B cell (primary cell): Measurements from ENCODE around the gene RAI14. TPM values are rescaled to one million over a fixed set of nuclear protein-coding genes. Genes with fewer than 3 reads are reported as not detected.

Experiments
- ATAC-seq: fragments of 200-7000 bp; cut with Tn5 transposase; one replicate; pipeline ENCODE4 v1.10.0; 2021; ENCODE audit warnings: low read depth, mild to moderate bottlenecking, moderate number of reproducible peaks, moderate library complexity
- CTCF ChIA-PET: fragments of 350-600 bp; sonication (Branson Sonifier 250); formaldehyde crosslinking; loops from one replicate; lab custom pipeline; 2021; ENCODE audit warnings: antibody characterized with exemption, inconsistent platforms; lab: Charles Lee
- POLR2A ChIA-PET: fragments of 350-600 bp; sonication (Branson Sonifier 250); formaldehyde crosslinking; loops from one replicate; lab custom pipeline; 2021; ENCODE audit warnings: antibody characterized with exemption; lab: Charles Lee
- DNase-seq: peaks from one replicate; pipeline ENCODE4 v3.0.0; 2013
- H2AFZ ChIP-seq: 2 replicates; pipeline ENCODE4 v1.6.1; 2012; ENCODE audit warnings: mild to moderate bottlenecking, low read depth, low read length; ENCODE audit not compliant: insufficient read depth, poor library complexity, severe bottlenecking
- H3K27ac ChIP-seq, 2 donors: 1 replicate in 1 of 2; 2 replicates in 1 of 2; pipeline ENCODE4 v1.5.1; 2012 to 2013; ENCODE audit warnings: low read length in 2 of 2, mild to moderate bottlenecking in 2 of 2, moderate library complexity in 1 of 2
- H3K27me3 ChIP-seq, 4 experiments: fragments of 200-600 bp in 1 of 4; sonication (generic) in 1 of 4; replicated peaks in 1 of 4; 1 replicate in 2 of 4; 2 replicates in 2 of 4; pipeline versions ENCODE4 v1.6.1 to v1.7.0; 2013 to 2016; ENCODE audit warnings: low read length in 3 of 4, mild to moderate bottlenecking in 2 of 4, mixed read lengths in 1 of 4, moderate library complexity in 1 of 4; ENCODE audit not compliant: insufficient read depth in 4 of 4, control insufficient read depth in 3 of 4; ENCODE audit errors: control extremely low read depth in 1 of 4
- H3K36me3 ChIP-seq, 2 experiments: replicated peaks in 1 of 2; 1 replicate in 1 of 2; 2 replicates in 1 of 2; pipeline versions ENCODE4 v1.6.1 to v1.7.1; 2013; ENCODE audit warnings: low read length in 1 of 2; ENCODE audit not compliant: insufficient read depth in 2 of 2, control insufficient read depth in 1 of 2; ENCODE audit errors: control extremely low read depth in 1 of 2, extremely low read depth in 1 of 2
- H3K4me1 ChIP-seq, 2 donors: fragments of 200-600 bp in 1 of 2; sonication (generic) in 1 of 2; 1 replicate in 1 of 2; 2 replicates in 1 of 2; pipeline versions ENCODE4 v1.5.1 to v1.6.1; 2013 to 2017; ENCODE audit warnings: low read length in 2 of 2; ENCODE audit not compliant: control insufficient read depth in 2 of 2, insufficient read depth in 2 of 2
- H3K4me2 ChIP-seq: replicated peaks from 2 replicates; pipeline ENCODE3; 2012; ENCODE audit warnings: mild to moderate bottlenecking, low read depth, low read length; ENCODE audit not compliant: poor library complexity, severe bottlenecking
- H3K4me3 ChIP-seq, 5 experiments: fragments of 200-600 bp in 1 of 5; sonication (generic) in 1 of 5; 1 replicate in 3 of 5; 2 replicates in 2 of 5; pipeline versions ENCODE4 v1.5.1 to v1.7.0; 2011 to 2016; ENCODE audit warnings: low read length in 4 of 5, mild to moderate bottlenecking in 4 of 5, low read depth in 2 of 5, control low read depth in 1 of 5, moderate library complexity in 1 of 5; ENCODE audit not compliant: insufficient read depth in 1 of 5; ENCODE audit errors: control extremely low read depth in 1 of 5, extremely low read depth in 1 of 5
- H3K79me2 ChIP-seq: fragments of 200-600 bp; sonication (generic); one replicate; pipeline ENCODE4 v1.6.0; 2016; ENCODE audit warnings: low read length; ENCODE audit not compliant: control insufficient read depth, insufficient read depth
- H3K9ac ChIP-seq: fragments of 200-600 bp; sonication (generic); 2 replicates; pipeline ENCODE4 v1.6.1; 2017; ENCODE audit warnings: mild to moderate bottlenecking, low read length, moderate library complexity
- H3K9me3 ChIP-seq, 3 donors: one replicate each; pipeline versions ENCODE4 v1.6.1 to v1.7.1; 2013; ENCODE audit warnings: low read length in 2 of 3; ENCODE audit not compliant: control insufficient read depth in 2 of 3, insufficient read depth in 1 of 3; ENCODE audit errors: control extremely low read depth in 1 of 3
- H4K20me1 ChIP-seq: 2 replicates; pipeline ENCODE4 v1.6.0; 2012; ENCODE audit warnings: mild to moderate bottlenecking, low read length; ENCODE audit not compliant: insufficient read depth, control insufficient read depth, poor library complexity, severe bottlenecking
- H3K27ac Mint-ChIP-seq: one replicate; pipeline ENCODE4 v1.8.0; 2021; ENCODE audit warnings: mixed read lengths
- H3K27me3 Mint-ChIP-seq: one replicate; pipeline ENCODE4 v1.8.0; 2021; ENCODE audit warnings: mixed read lengths
- H3K4me1 Mint-ChIP-seq: one replicate; pipeline ENCODE4 v1.8.0; 2021; ENCODE audit warnings: mixed read lengths
- H3K4me3 Mint-ChIP-seq: one replicate; pipeline ENCODE4 v1.8.0; 2021; ENCODE audit warnings: mixed read lengths
- H3K9me3 Mint-ChIP-seq: one replicate; pipeline ENCODE4 v1.8.0; 2022; ENCODE audit warnings: mixed read lengths; ENCODE audit not compliant: insufficient read depth
- EZH2 ChIP-seq: IDR thresholded peaks from 2 replicates; pipeline ENCODE4 v1.6.1; 2012; ENCODE audit warnings: borderline replicate concordance, low read depth, mild to moderate bottlenecking, moderate library complexity, low read length; ENCODE audit not compliant: insufficient read depth, poor library complexity, severe bottlenecking
- WGBS: methylation state at CpG from one replicate; pipeline ENCODE4 v1.1.5; 2013; ENCODE audit warnings: missing lambda C conversion rate; ENCODE audit not compliant: insufficient coverage; 5-methylcytosine and 5-hydroxymethylcytosine counted together
- intact Hi-C: fragments of 100-400 bp; cut with micrococcal nuclease; formaldehyde crosslinking; loops from one replicate; pipeline ENCODE4 v1.10.0; 2022
- polyA minus RNA-seq: library from RNA; depleted of rRNA, polyadenylated mRNA; stranded (reverse); fragments of >200 nt; gene quantifications from 2 replicates; pipeline ENCODE4 v1.2.3, GENCODE V29; 2012
- polyA plus RNA-seq: library from polyadenylated mRNA; depleted of rRNA; stranded (reverse); fragments of >200 nt; gene quantifications from 2 replicates; pipeline ENCODE4 v1.2.3, GENCODE V29; 2012
- total RNA-seq, 2 donors: library from RNA; stranded (reverse); fragments of 120-200 nt in 1 of 2; gene quantifications; 1 replicate in 1 of 2; 2 replicates in 1 of 2; pipeline versions ENCODE4 v1.2.3 to v1.2.4, GENCODE V29; 2013 to 2022
- TF ChIP-seq, protein P1 (sequence below): fragments of 200-600 bp; IDR thresholded peaks from one replicate; pipeline ENCODE4 v1.8.0; 2022; ENCODE audit warnings: antibody characterized with exemption, mild to moderate bottlenecking

RAI14 gene
- 0.66 and 1.9 TPM in 2 replicates for total RNA-seq
- total RNA-seq (2013), result 1.1 TPM
- 0.03 and 0.55 TPM in 2 replicates for polyA plus RNA-seq
- polyA minus RNA-seq, result 0.29 and 0.86 TPM in 2 replicates

DNA sequence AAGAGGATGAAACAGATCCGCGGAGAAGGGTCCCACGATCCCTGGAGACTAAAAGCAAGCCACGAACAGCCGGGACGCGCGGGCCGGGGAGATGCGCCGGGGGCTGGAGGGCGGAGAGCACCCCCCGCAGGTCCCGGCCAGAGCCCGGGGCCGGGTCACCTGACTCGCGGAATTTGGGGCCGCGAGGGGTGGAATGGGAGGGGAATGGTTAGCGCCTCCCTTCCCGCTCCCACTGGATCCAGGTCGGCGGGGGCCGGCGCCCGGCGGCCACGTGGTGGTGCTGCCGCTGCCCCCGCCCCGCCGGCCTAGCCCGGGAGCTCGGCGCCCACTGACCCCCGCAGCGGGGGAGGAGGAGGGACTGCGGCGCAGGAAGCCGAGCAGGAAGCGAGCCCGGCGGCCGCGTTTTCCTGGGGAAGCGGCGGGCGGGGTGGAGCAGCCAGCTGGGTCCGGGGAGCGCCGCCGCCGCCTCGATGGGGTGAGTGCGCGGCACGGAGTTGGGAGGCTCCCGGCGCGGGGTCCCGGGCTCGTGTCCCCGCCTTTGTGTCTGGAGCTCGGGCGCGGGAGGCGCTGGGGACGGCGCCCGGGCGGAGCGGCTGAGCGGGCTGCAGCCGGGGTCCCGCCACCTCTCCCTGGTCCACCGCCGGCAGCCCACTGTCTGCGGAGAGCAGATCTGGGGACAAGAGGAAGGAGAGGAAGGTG lies at the start of gene RAI14:
RAI14 (plus strand) TSS at position 328 of the 699 bp plus-strand sequence. CDS start 30,592 bp downstream, outside the sequence.
- H3K4me1 Mint-ChIP-seq, result peaks cover 24% of the 10 kb centered on the region
- TF ChIP-seq EZH2, result no peak
- TF ChIP-seq, protein P1, sequence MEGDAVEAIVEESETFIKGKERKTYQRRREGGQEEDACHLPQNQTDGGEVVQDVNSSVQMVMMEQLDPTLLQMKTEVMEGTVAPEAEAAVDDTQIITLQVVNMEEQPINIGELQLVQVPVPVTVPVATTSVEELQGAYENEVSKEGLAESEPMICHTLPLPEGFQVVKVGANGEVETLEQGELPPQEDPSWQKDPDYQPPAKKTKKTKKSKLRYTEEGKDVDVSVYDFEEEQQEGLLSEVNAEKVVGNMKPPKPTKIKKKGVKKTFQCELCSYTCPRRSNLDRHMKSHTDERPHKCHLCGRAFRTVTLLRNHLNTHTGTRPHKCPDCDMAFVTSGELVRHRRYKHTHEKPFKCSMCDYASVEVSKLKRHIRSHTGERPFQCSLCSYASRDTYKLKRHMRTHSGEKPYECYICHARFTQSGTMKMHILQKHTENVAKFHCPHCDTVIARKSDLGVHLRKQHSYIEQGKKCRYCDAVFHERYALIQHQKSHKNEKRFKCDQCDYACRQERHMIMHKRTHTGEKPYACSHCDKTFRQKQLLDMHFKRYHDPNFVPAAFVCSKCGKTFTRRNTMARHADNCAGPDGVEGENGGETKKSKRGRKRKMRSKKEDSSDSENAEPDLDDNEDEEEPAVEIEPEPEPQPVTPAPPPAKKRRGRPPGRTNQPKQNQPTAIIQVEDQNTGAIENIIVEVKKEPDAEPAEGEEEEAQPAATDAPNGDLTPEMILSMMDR, result no peak
- no peaks in the 10 kb centered on the region for H3K79me2 ChIP-seq
- peak within 1 kb of the TSS; percentile 73 for H2AFZ ChIP-seq
- peak within 1 kb of the TSS; percentile 73 for H3K9ac ChIP-seq
- intact Hi-C loops, result loop anchor here (5.0 to 10.0 kb wide), 2 partner anchors 181 to 239 kb away; partner anchors contain the start of gene TTC23L
- peak within 1 kb of the TSS; percentile 57 for H3K27ac Mint-ChIP-seq
- H3K9me3 Mint-ChIP-seq, result no peaks in the 10 kb centered on the region
- peaks cover 0 to 6% (median 0%) of the 10 kb centered on the region in 3 donors for H3K9me3 ChIP-seq
- no peak within 1 kb of the TSS for H3K27ac ChIP-seq
- H3K4me1 ChIP-seq, result peaks cover 14 to 20% of the 10 kb centered on the region in 2 donors
- peaks cover 0 to 29% (median 12%) of the 10 kb centered on the region in 4 experiments for H3K27me3 ChIP-seq
- H4K20me1 ChIP-seq, result no peaks in the 10 kb centered on the region
- ChIA-PET POLR2A (interaction anchor here (1.2 kb wide), 1 partner anchor 183 kb away, joined by 3 read pairs; the partner anchor contains the start of gene TTC23L), CTCF (interaction anchor here (1.2 kb wide), 1 partner anchor 242 kb away, joined by 6 read pairs; no protein-coding TSS in a partner anchor)
- ATAC-seq, result peak; percentile 37
- peak; percentile 36 for DNase-seq
- H3K4me3 Mint-ChIP-seq, result peak within 1 kb of the TSS; percentile 92
- H3K4me2 ChIP-seq, result peak within 1 kb of the TSS; percentile 97
- H3K36me3 ChIP-seq, result no peaks in the 10 kb centered on the region
- peak within 1 kb of the TSS; percentile 40 to 77 (median 59) for H3K4me3 ChIP-seq
- H3K27me3 Mint-ChIP-seq, result peaks cover 55% of the 10 kb centered on the region
- 1% methylated on average over 78 of the region's 79 CpGs for WGBS

DNA sequence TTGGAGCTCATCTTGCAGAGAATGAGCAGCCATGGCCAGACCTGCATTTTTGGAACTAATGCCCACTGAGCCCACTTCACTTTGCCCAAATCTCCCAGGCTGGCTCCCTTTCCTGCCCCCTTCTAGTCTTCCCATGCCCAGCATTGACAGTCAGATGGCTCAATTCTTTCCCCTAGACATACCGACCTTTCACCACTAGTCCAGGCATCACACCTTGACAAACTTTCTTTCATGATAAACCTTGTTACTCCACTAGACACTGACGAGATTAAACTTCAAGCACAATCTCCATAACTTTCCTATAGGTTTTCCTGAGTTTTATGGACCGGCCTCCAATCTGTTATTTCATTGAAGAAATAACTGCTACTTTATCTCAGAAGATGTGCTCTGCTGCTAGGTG lies 47.8 kb upstream of the RAI14 start:
- Histone ChIP-seq H3K79me2 (no peaks in the 10 kb centered on the region), H3K9ac (no peak overlapping the region), H3K4me2 (no peak overlapping the region), H4K20me1 (no peaks in the 10 kb centered on the region), H3K9me3 (no peaks in the 10 kb centered on the region), H3K27me3 (no peaks in the 10 kb centered on the region), H3K4me3 (no peak overlapping the region), H2AFZ (no peak overlapping the region), H3K27ac (no peak overlapping the region), H3K4me1 (no peaks in the 10 kb centered on the region), H3K36me3 (no peaks in the 10 kb centered on the region)
- H3K27ac Mint-ChIP-seq, result no peak overlapping the region
- intact Hi-C loops, result no loop called here
- POLR2A ChIA-PET, result no interaction called here
- H3K9me3 Mint-ChIP-seq, result no peaks in the 10 kb centered on the region
- no peak for TF ChIP-seq EZH2
- ATAC-seq, result no peak
- CTCF ChIA-PET, result interaction anchor here (0.9 kb wide), 1 partner anchor 80 kb away, joined by 3 read pairs; no protein-coding TSS in a partner anchor
- 100% methylated on average over 1 of the region's 3 CpGs for WGBS
- no peak overlapping the region for H3K4me3 Mint-ChIP-seq
- peaks cover 3% of the 10 kb centered on the region for H3K27me3 Mint-ChIP-seq
- no peak for DNase-seq
- peaks cover 12% of the 10 kb centered on the region for H3K4me1 Mint-ChIP-seq
